NCI-H146 (cell line): ENCODE results near the gene SNRPA.
A peak's percentile ranks its signal among the peaks of the same experiment; 100 is the strongest.
"Not testable (repeated sequence)": the region's sequence is repeated elsewhere in the genome, so short reads cannot be mapped to it uniquely, and the experiment has no call there.

Source experiments
- DNase-seq: peaks from one replicate; lab custom pipeline; 2025; lab: John Stamatoyannopoulos, UW

The SNRPA gene

DNA sequence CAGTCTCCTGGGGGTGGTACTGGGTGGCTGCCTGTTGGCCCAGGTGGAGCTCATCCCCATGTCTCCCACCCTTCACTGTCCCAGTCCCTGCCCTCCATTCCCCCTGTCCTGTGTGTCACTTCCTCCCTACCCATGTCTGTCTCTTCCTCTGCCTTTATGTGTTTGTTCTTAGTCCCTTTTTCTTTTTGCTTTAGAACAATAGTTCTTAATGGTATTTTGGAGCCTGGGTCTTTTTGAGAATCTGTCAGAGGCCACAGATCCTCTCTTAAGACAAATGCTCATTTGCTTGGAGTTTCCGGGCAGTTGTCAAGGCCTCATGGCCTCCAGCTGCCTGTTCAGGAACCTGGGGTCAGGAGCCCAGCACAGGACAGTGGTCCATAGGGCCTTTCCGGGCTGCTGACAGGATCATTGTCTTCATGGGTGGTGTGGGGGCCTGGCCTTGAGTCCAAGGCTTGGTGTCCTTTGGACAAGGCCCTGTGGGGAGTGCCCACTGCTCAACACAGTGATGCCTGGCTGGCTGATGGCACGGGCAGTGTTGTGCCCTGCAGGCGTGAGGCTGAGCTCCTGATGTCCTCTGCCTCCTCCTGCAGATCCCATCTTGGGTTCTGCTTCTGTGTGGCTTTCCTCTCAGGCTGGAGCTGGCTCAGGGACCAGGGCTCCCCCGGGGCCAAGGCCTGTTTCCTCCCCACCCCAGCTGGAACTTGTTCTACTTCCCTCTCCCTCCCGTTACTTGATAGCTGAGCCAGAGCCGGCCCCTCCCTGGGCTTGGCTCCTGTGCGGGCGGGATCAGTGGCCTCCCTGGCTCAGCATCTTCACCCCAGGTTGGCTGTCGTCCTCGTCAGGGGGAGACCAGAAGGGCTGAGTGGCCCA, 51.5 kb downstream of the SNRPA start:
- no peak for DNase-seq

GRCh38 chr19:40803170-40803856, 52.3 kb downstream of the SNRPA start:
- no peak for DNase-seq

DNA sequence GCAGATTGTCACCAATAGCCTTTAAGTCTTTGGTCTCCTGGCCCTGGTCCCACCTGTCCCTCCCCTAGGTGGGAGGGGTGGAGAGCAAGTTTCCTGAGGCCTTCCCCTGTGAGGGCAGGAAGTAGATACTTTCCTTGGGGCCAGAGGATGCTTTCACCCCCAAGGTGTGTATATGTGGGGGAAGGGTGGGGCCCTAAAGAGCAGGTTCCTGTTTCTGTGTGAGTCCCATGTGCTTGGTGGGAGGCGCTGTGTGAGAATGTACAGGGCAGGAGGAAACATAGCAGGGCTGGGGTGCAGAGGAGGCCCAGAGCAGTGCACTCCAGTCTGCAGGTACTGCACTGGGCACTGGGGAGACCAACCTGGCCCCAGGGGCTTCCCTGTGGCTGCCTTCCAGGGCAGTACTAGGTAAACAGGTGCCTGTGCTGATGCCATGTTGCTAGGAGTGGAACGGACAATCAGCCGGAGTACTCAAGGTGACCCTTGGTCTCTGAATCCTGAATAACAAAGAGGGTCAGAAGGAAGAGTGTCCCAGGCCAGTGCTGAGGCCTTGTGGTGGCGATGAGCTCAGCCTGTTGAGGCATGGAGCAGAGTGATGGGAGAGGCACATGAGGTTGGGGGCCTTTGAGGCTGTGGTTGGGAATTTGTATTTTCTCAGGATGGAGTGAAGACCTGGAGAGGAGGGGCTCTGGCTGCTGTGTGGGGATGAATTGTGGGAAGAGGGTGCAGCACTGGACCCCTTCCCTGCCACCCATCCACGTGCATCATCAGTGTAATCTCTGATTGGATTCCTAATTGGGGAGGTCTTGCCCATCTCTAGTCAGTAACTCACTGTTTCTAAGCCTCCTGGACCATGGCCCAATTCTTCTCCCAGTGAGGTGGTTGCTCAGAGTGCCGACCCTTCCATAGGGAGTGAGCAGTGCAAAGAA, 53.1 kb downstream of the SNRPA start:
- DNase-seq: no peak

DNA sequence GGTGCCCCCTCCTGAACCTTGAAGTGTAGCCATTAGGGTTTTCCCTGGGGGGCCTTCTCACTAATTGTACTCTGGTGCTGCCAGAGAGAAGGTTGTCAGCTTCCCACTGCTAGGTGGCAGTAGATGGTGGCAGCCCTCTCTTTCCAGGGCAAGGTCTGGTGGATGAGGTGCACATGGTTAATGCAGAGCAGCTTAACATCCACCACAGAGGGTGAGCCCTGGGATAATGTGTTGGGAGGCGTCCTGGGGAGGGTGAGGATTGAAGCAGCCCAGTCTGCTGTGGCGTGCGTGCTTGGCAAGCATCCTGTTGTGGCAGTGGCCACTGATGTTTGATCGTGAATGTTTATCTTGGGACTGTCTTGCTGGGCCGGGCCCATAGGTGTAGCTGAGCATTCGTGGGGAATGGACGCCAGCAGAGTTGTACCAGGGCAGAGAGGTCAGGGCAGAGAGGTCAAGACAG, 53.8 kb downstream of the SNRPA start:
- no peak for DNase-seq

DNA sequence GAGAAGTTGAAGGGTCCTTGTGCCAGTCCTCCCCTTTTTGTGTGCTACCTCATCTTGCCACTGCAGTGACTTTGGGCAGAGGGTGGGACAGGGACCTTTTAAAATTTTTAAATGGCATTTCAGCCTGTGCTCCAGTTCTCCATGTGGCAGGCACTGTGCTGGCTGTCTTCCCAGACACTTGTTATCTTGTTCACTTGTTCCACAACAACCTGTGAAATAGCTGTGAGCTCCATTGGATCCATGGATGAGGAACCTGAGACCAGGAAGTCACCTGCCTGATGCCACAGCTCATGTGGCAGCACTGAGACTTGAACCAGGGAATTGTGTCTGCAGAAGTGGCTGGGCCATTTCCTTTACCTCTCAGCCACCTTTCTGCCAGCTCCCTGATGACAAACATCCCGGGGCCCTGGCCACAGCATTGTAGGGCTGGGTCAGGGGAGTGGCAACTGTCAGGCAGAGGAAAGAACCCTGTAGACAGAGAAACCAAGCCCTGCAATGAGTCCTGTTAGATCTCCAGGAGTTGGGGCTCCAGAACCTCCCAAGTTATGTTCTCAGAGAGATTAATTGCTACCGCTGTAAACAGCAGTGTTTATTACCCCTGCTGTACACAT, 54.4 kb downstream of the SNRPA start:
- no peak for DNase-seq

GRCh38 chr19:40806423-40807146, 55.6 kb downstream of the SNRPA start:
- DNase-seq: peak; percentile 32

DNA sequence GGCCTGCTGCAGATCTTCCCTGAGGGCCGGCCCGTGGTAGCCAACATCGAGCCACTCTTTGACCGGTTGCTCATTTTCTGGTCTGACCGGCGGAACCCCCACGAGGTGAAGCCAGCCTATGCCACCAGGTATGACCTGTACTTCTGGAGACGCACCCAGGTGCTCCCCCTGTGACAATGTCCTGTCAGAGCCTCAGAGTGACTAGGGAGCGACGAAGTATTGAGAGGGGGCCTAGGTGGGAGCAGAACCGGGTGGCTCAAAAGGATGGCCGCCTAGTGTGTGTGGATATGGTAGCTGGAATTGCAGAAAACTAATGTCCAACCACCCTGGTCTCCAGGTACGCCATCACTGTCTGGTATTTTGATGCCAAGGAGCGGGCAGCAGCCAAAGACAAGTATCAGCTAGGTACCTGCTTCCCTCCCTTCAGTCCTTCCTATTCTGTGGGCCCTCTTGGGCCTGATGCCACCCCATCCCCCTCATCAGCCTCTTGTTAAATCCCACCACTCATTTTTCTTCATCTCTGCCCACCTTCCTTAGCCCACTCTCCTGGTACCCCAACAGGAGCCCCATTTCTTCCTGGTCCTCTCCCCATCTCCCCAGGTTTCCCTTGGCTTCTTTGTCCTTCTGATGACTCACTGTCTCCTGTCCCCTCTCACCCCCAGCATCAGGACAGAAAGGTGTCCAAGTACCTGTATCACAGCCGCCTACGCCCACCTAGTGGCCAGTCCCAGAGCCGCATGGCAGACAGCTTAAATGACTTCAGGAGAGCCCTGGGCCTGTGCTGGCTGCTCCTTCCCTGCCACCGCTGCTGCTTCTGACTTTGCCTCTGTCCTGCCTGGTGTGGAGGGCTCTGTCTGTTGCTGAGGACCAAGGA, 56.4 kb downstream of the SNRPA start:
- DNase-seq: peak; percentile 29

GRCh38 chr19:40808021-40808325, 57.0 kb downstream of the SNRPA start:
- DNase-seq: no peak

- DNase-seq: no peak
Measured at GRCh38 chr19:40808497-40808896, 57.5 kb downstream of the SNRPA start.

- DNase-seq: no peak
Measured at GRCh38 chr19:40809358-40810086, 58.5 kb downstream of the SNRPA start.

DNA sequence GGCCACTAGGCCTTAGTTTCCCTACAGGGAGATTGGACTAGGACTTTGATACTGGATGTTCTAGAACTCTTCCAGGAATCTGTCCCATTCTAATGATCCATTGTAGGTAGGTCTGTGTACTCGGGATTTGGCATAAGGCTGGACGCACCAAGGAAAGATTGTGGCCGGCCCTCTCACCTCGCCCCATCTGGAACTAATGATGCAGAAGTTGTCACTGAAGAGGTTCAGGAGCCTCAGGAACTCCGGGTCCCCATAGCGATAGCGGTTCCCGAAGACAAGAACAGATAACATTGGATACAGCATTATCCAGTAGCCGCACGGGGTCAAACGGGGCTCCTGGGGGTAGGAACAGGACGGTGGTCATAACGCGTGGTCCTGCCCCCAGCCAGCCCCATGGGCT, 59.2 kb downstream of the SNRPA start:
- DNase-seq: no peak

- DNase-seq: peak; percentile 68
Measured at GRCh38 chr19:40810649-40811408, 59.8 kb downstream of the SNRPA start.

DNA sequence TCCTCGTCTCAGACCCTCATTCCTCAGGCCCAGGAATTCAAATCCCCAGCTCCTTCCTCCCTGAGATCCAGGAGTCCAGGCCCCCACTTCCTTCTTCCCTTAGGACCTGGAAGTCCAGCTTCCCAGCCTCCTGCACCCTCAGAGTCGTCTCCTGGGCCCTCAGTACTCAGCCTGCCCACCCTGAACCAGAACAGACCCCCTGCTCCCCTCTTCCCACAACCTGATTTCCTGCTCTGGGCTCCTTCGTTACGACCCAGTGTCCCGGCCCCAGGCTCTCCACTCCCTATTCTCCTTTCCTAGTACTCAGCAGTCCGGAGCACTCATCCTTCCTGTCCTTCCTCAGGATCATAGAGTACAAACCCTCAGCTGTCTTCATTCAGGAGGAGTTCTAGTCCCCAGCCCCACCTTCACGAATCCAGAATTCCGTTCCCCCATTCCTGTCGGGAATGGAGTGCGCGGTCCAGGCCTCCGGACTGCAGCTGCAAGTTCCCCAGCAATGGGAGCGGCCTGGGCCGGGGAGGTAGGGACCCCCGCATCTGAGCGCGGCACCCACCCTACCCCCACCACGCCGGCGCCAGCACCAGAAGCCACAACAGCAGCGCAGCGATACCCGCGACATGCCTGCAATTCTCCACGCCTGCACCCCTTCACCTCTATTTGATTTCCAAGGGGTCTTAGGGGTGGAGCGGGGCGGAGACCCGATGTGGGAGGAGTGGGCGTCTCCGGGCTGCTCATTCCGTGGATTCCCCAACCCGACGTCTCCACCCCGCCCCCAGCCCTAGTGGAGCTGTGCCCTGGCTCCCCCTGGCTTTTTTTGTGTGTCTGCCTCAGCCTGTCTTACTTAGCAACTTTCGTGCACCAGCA, 60.7 kb downstream of the SNRPA start:
- no peak for DNase-seq

DNA sequence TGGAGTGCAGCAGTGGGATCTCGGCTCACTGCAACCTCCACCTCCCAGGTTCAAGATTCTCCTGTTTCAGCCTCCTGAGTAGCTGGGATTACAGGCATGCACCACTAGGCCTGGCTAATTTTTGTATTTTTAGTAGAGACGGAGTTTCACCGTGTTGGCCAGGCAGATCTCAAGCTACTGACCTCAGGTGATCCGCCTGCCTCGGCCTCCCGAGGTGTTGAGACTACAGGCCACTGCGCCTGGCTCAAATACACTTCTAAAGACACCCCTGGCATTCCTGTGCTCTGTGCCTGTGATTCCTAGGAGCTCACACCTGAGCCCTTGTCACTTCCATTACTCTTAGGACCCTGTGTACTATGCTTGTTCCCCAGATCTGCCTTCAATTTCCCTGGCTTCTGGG, 61.6 kb downstream of the SNRPA start:
- not testable (repeated sequence) for DNase-seq

- no peak for DNase-seq
Measured at GRCh38 chr19:40813182-40813581, 62.2 kb downstream of the SNRPA start.
